GM21786 (cell line): ENCODE measurements around the gene KIFC3.
"Not testable (repeated sequence)": the region's sequence is repeated elsewhere in the genome, so short reads cannot be mapped to it uniquely, and the experiment has no call there.

Experiments used
- ATAC-seq: cut with Tn5 transposase; IDR thresholded peaks from one replicate; pipeline ENCODE4 v1.9.1; 2021; ENCODE audit not compliant: unreplicated experiment

KIFC3 gene

GRCh38 chr16:57802341-57803133, at the start of gene KIFC3:
TSS of gene KIFC3 (minus strand) at chr16:57802491. CDS start at chr16:57798243, 4,248 bp downstream.
- no peak for ATAC-seq

GRCh38 chr16:57848181-57848580, 45.9 kb upstream of the KIFC3 start:
- no peak for ATAC-seq

- ATAC-seq = not testable (repeated sequence)
Measured at GRCh38 chr16:57846931-57847330, 44.6 kb upstream of the KIFC3 start.

GRCh38 chr16:57846078-57846697, 43.9 kb upstream of the KIFC3 start:
- no peak for ATAC-seq

GRCh38 chr16:57845115-57845514, 42.8 kb upstream of the KIFC3 start:
- no peak for ATAC-seq

- no peak for ATAC-seq
Measured at GRCh38 chr16:57844416-57845030, 42.2 kb upstream of the KIFC3 start.

- no peak for ATAC-seq
Measured at GRCh38 chr16:57843400-57843799, 41.1 kb upstream of the KIFC3 start.

- ATAC-seq = no peak
Measured at GRCh38 chr16:57842601-57843000, 40.3 kb upstream of the KIFC3 start.

- ATAC-seq = no peak
Measured at GRCh38 chr16:57840833-57841232, 38.5 kb upstream of the KIFC3 start.

GRCh38 chr16:57838161-57838560, 35.9 kb upstream of the KIFC3 start:
- no peak for ATAC-seq

GRCh38 chr16:57837305-57838125, 35.2 kb upstream of the KIFC3 start:
- ATAC-seq = no peak

- not testable (repeated sequence) for ATAC-seq
Measured at GRCh38 chr16:57835439-57835838, 33.1 kb upstream of the KIFC3 start.

- no peak for ATAC-seq
Measured at GRCh38 chr16:57834936-57835335, 32.6 kb upstream of the KIFC3 start.

- ATAC-seq = no peak
Measured at GRCh38 chr16:57830890-57831484, 28.7 kb upstream of the KIFC3 start.

GRCh38 chr16:57829969-57830360, 27.7 kb upstream of the KIFC3 start:
- ATAC-seq = no peak

- ATAC-seq = no peak
Measured at GRCh38 chr16:57828272-57829161, 26.2 kb upstream of the KIFC3 start.

- no peak for ATAC-seq
Measured at GRCh38 chr16:57826706-57827625, 24.7 kb upstream of the KIFC3 start.

GRCh38 chr16:57826052-57826451, 23.8 kb upstream of the KIFC3 start:
- no peak for ATAC-seq
